Chondrocyte (in vitro differentiated cells): ENCODE results near the gene TMPRSS5. TPM values are rescaled to one million over a fixed set of nuclear protein-coding genes. Genes with fewer than 3 reads are reported as not detected.
A peak's percentile ranks its signal among the peaks of the same experiment; 100 is the strongest.
"Not testable (repeated sequence)": the region's sequence is repeated elsewhere in the genome, so short reads cannot be mapped to it uniquely, and the experiment has no call there.

Source experiments
- DNase-seq: peaks from one replicate; pipeline ENCODE4 v3.0.0; 2021; ENCODE audit warnings: mixed read lengths, low spot score
- H3K27ac Mint-ChIP-seq: one replicate; pipeline ENCODE4 v1.8.0; 2021; ENCODE audit warnings: mild to moderate bottlenecking, moderate library complexity, mixed read lengths; ENCODE audit not compliant: unreplicated experiment
- H3K27me3 Mint-ChIP-seq: 2 replicates; pipeline ENCODE4 v1.8.0; 2021; ENCODE audit warnings: low read depth, mixed read lengths
- H3K36me3 Mint-ChIP-seq: 2 replicates; pipeline ENCODE4 v1.8.0; 2021; ENCODE audit warnings: low read depth, mixed read lengths
- H3K4me1 Mint-ChIP-seq: 2 replicates; pipeline ENCODE4 v1.8.0; 2021; ENCODE audit warnings: low read depth, mild to moderate bottlenecking, mixed read lengths
- H3K4me3 Mint-ChIP-seq: one replicate; pipeline ENCODE4 v1.8.0; 2021; ENCODE audit warnings: mild to moderate bottlenecking, moderate library complexity, mixed read lengths; ENCODE audit not compliant: unreplicated experiment
- H3K9me3 Mint-ChIP-seq: 2 replicates; pipeline ENCODE4 v1.8.0; 2021; ENCODE audit warnings: low read depth, mixed read lengths
- total RNA-seq: library from RNA; stranded (reverse); gene quantifications from 3 replicates; pipeline ENCODE4 v1.2.1, GENCODE V29; 2021
- TF ChIP-seq, protein P1 (sequence below): fragments of 200-600 bp; sonication (generic); IDR thresholded peaks from 2 replicates; pipeline ENCODE4 v1.5.0; 2021; ENCODE audit warnings: antibody characterized with exemption, mild to moderate bottlenecking, moderate library complexity

Gene TMPRSS5
- total RNA-seq, 1 donor from 2014 or later = 0.37 TPM

DNA sequence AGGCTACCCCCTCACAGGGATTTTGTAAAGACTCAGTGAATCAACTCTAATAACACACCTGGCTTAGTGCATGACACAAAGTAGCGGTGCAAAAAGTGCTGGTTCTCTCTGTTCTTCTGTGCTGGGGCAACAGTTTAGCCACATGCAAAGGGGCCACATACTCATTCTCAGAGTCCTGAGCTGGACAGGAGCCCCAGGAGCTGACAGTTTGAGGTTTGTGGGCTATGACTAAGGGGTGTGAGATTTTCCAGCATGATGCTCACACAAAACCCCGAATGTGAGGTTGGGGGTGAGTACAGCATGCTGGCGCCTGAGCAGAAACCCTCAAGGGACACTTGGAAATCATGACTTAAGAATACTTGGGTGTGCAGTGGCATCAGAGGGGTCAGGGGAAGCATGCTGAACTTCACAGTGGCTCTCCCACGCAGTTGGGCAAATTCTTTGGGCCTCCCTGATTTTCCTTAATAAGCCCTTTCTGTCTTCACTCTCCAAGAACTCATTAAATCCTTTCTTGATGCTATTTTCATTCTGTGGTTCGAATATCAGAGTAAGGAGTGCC is 31.0 kb downstream of the TMPRSS5 start:
- DNase-seq = no peak
- Mint-ChIP-seq H3K9me3 (no peaks in the 10 kb centered on the region), H3K27me3 (peaks cover 15% of the 10 kb centered on the region), H3K4me1 (peaks cover 33% of the 10 kb centered on the region), H3K27ac (peak overlapping the region; percentile 71), H3K36me3 (no peaks in the 10 kb centered on the region), H3K4me3 (no peak overlapping the region)
- TF ChIP-seq, protein P1, sequence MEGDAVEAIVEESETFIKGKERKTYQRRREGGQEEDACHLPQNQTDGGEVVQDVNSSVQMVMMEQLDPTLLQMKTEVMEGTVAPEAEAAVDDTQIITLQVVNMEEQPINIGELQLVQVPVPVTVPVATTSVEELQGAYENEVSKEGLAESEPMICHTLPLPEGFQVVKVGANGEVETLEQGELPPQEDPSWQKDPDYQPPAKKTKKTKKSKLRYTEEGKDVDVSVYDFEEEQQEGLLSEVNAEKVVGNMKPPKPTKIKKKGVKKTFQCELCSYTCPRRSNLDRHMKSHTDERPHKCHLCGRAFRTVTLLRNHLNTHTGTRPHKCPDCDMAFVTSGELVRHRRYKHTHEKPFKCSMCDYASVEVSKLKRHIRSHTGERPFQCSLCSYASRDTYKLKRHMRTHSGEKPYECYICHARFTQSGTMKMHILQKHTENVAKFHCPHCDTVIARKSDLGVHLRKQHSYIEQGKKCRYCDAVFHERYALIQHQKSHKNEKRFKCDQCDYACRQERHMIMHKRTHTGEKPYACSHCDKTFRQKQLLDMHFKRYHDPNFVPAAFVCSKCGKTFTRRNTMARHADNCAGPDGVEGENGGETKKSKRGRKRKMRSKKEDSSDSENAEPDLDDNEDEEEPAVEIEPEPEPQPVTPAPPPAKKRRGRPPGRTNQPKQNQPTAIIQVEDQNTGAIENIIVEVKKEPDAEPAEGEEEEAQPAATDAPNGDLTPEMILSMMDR = no peak

DNA sequence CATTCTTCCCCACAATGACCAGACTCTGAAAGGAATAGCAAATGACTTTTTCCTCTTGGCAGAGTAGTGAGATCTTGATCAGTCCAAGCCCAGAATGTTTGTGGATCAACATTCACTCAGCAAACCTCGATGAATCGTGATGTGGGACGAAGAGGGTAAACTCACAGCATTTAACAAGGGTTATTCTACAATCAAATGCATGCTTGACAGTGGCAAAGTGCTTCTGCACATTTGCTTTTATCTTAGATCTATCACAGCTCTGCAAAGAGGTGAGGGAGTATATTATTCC is 31.8 kb downstream of the TMPRSS5 start:
- no peak overlapping the region for H3K4me3 Mint-ChIP-seq
- TF ChIP-seq, protein P1 = no peak
- no peaks in the 10 kb centered on the region for H3K36me3 Mint-ChIP-seq
- H3K4me1 Mint-ChIP-seq = peaks cover 33% of the 10 kb centered on the region
- H3K27me3 Mint-ChIP-seq = peaks cover 8% of the 10 kb centered on the region
- H3K27ac Mint-ChIP-seq = no peak overlapping the region
- DNase-seq = no peak
- no peaks in the 10 kb centered on the region for H3K9me3 Mint-ChIP-seq

DNA sequence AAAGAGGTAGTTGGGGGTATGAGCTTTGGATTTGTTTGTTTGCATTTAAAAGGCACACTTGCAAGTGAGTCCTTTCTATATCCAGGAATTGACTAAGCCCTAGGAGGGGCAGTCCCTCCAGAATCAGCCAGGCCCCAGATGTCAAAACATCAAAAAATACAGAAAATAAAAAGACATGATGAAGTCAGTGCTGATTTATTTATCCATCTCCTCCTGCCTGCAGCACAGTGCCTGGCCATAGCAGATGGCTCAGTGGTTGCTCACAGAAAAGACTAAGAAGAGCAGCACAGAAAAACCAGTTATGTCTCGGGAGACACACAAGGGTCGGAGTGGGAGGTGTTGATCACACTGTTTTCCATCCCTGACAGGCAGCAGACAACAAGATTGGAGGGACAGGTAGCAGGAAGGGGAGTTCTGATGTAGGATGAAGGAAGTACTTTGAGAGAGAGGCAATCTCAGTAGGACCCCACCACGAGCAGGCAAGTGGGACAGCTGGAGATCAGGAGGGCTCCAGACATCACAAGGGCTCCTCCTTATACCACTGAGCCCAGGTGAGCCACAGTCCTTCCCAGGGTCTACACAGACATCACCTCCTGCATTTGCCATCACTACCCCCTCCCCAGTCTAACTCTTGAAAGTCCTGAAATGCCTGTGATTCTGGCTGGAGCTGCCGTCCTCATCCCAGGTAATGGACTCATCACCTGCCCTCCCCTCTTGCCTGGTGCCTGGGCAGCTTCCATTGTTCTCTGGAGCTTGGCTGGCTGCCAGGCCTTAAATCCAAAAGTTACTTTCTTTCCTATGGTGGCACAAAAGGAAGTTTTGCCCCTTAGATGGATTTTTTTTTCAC is 32.3 kb downstream of the TMPRSS5 start:
- Mint-ChIP-seq H3K36me3 (peaks cover 2% of the 10 kb centered on the region), H3K4me3 (no peak overlapping the region), H3K27me3 (peaks cover 7% of the 10 kb centered on the region), H3K4me1 (peaks cover 36% of the 10 kb centered on the region), H3K9me3 (peaks cover 2% of the 10 kb centered on the region), H3K27ac (no peak overlapping the region)
- TF ChIP-seq, protein P1 = no peak
- no peak for DNase-seq

DNA sequence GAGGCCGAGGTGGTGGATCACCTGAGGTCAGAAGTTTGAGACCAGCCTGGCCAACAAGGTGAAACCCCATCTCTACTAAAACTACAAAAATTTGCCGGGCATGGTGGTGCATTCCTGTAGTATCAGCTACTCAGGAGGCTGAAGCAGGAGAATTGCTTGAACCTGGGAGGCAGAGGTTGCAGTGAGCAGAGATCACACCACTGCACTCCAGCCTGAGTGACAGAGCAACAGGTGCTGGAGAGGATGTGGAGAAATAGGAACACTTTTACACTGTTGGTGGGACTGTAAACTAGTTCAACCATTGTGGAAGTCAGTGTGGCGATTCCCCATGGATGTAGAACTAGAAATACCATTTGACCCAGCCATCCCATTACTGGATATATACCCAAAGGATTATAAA is 34.2 kb downstream of the TMPRSS5 start:
- H3K4me3 Mint-ChIP-seq, H3K36me3 Mint-ChIP-seq, H3K27ac Mint-ChIP-seq, DNase-seq, H3K27me3 Mint-ChIP-seq: not testable (repeated sequence)
- peaks cover 29% of the 10 kb centered on the region for H3K4me1 Mint-ChIP-seq
- H3K9me3 Mint-ChIP-seq = peaks cover 16% of the 10 kb centered on the region

DNA sequence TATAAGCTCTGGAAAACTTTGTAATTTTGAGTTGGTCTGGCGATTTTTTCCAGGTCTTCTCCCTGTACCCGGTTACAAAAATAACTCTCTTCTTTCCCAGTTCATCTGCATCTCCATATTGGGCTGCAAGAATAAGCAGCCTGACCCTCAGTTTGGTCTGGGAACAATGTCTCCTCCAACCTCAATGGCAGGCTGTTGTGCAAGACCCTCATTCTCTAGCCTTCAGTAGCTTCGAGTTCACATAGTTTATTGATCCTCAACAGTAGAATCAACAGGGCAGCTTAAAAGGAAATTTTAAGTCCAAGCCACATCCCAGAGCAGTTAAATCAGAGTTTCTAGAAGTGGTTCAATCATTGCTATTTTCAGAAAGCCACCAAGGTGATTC is 35.3 kb downstream of the TMPRSS5 start:
- H3K27ac Mint-ChIP-seq = no peak overlapping the region
- H3K4me1 Mint-ChIP-seq = peaks cover 25% of the 10 kb centered on the region
- H3K27me3 Mint-ChIP-seq = peaks cover 2% of the 10 kb centered on the region
- H3K9me3 Mint-ChIP-seq = peaks cover 27% of the 10 kb centered on the region
- peaks cover 9% of the 10 kb centered on the region for H3K36me3 Mint-ChIP-seq
- TF ChIP-seq, protein P1 = no peak
- no peak overlapping the region for H3K4me3 Mint-ChIP-seq
- no peak for DNase-seq
